HG03159 (cell line): ENCODE results near the gene GPRIN2.
"Not testable (repeated sequence)": the region's sequence is repeated elsewhere in the genome, so short reads cannot be mapped to it uniquely, and the experiment has no call there.

Source experiments
- ATAC-seq: cut with Tn5 transposase; IDR thresholded peaks from one replicate; pipeline ENCODE4 v1.9.1; 2021; ENCODE audit warnings: mild to moderate bottlenecking, moderate library complexity; ENCODE audit not compliant: unreplicated experiment

GPRIN2 gene

GRCh38 chr10:46570655-46571054 is 14.2 kb upstream of the GPRIN2 start:
- not testable (repeated sequence) for ATAC-seq

GRCh38 chr10:46567151-46567550 is 10.7 kb upstream of the GPRIN2 start:
- ATAC-seq, result not testable (repeated sequence)

- peak; percentile 84 for ATAC-seq
These were observed 9.3 kb upstream of the GPRIN2 start for GRCh38 chr10:46565591-46566332.

- no peak for ATAC-seq
These were observed 4.5 kb upstream of the GPRIN2 start for GRCh38 chr10:46560952-46561351.

GRCh38 chr10:46560381-46560780 is 3.9 kb upstream of the GPRIN2 start:
- no peak for ATAC-seq

- ATAC-seq, result no peak
These were observed 2.8 kb upstream of the GPRIN2 start for GRCh38 chr10:46559231-46559671.

- no peak for ATAC-seq
These were observed 2.1 kb upstream of the GPRIN2 start for GRCh38 chr10:46558392-46559185.

- no peak for ATAC-seq
These were observed 1.6 kb upstream of the GPRIN2 start for GRCh38 chr10:46558122-46558391.

- ATAC-seq, result no peak
These were observed 1.1 kb upstream of the GPRIN2 start for GRCh38 chr10:46557319-46558121.

GRCh38 chr10:46555713-46556514 is 544 bp downstream of the GPRIN2 start:
- no peak for ATAC-seq

- no peak for ATAC-seq
These were observed 1.1 kb downstream of the GPRIN2 start for GRCh38 chr10:46555366-46555712.

GRCh38 chr10:46554166-46554781 is 2.2 kb downstream of the GPRIN2 start:
- no peak for ATAC-seq

GRCh38 chr10:46553238-46554049 is 3.0 kb downstream of the GPRIN2 start:
- ATAC-seq, result no peak

GRCh38 chr10:46552526-46553237 is 3.8 kb downstream of the GPRIN2 start:
- ATAC-seq, result no peak

GRCh38 chr10:46551701-46552525 is 4.5 kb downstream of the GPRIN2 start:
- no peak for ATAC-seq

GRCh38 chr10:46550795-46551700 is 5.4 kb downstream of the GPRIN2 start:
- no peak for ATAC-seq
